HG02571 (cell line): ENCODE results near the gene FGFR2.
"Not testable (repeated sequence)": the region's sequence is repeated elsewhere in the genome, so short reads cannot be mapped to it uniquely, and the experiment has no call there.

ENCODE experiments used
- ATAC-seq: cut with Tn5 transposase; IDR thresholded peaks from one replicate; pipeline ENCODE4 v1.9.1; 2021; ENCODE audit warnings: mild to moderate bottlenecking, moderate library complexity; ENCODE audit not compliant: unreplicated experiment

FGFR2 gene

DNA sequence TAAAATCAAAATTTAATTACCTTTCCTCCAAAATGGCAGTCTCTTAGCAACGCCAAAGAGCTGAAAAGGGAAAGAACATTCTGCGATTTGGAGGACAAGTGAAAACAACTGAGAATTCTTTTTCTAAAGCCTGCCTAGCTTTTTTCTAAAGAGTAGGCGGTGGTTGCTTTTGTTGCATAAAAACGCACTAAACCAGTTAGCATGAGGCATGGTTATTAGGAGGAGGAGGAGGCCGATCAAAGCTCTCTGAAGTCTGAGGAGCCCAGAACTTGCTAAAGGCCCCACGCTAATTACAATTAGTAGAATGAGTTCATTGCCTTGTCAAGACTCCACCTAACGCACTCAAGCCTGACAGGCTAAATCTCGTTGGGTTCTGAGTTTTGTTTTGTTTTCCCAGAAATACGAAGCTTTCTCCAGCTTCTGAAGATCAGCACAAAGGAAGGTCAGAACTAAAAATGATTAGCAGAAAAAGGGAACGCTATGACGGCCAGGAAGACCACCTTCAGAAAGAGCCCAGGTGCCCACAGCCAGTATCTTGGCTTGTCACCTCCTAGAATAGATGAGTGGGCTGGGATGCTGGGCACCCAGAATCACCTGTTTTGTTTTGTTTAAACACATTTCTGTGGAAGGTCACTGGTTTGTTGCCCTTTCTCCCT is 72.0 kb downstream of the FGFR2 start:
- ATAC-seq: no peak

DNA sequence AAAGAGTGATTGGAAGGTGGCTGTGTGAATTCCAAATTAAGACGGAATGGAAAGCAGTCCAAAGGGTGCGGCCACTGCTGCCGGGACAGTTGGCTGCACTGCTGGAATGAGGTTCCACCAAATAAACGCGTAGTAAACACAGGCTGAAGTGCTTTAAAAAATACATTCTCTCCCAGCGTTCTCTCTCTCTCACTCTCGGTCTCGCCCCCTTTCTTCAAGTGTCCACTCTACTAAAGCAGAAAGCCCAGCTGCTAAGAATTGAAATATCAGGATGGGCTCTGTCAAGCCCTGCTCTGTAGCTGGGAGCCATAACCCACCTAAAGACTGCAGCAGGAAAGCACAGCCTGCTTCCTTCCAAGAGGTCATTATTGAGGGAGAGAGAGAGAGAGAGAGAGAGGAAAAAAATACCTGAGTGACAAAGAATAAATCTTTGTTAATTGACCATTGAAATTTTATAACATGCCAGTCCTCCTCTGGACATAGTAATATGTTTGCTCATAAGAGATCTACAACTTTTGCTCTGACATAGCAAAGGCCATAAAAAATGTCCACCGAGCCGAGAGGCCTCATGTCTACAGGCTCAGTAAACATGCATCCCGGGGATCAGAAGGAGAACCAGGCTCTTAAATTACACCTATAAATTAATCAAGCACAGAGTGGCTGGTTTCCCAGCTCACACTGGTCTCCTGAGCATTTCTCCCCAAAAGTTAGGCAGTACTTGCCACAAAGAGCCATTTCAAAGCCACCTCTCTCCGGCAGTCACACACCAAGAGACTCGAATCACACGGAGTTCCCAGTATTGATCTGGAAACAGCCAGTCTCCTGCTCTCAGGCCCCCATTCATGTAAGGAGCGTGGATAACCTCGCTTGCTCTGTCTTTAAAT is 72.8 kb downstream of the FGFR2 start:
- no peak for ATAC-seq

DNA sequence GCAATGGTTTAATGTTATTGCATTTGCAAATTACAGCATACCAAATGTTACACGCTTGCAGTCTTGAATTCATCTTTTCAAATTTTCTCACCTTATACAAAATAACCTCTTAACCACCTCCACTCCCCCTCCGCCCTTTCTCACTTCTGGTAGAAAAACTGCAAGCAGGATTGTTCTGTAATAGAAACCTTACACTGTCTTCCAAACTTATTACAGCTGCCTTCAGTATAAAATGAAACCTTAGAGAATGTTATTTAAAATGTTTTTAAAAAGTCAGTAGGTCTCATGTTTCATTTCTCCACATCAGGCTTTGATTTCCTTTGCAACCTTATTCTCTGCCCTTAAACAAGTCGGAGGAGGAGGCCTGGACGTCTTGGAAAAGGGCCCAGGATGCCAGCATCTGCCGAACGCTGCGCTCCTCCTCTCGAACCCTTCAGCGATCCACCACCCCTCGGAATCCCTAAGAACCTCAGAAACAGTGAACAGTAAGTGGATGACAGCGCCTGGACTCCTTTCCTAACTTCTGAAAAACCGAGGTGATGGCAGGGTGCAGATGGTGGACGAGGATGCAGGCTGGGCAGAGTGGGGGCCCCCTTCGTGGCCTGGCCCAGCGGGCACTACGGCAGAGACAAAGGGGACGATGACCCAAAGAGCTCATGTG is 74.0 kb downstream of the FGFR2 start:
- no peak for ATAC-seq

DNA sequence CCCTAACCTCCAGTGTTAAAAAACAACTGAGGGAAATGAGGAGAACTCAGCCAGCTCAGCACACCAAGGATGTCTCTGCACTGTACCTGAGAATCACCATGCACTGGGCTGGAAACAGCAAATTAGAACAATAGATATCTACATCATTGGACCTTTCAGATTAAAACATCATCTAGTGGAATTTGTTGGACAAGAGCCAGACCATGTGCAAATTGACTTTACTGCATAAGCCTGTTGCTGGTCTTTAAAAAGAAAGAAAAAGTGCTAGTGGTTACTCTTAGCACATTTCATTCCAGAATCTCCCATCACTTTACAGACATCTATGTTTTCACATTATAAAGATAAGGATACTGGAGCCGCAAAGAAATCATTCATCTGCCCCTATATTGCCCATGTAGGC is 75.4 kb downstream of the FGFR2 start:
- no peak for ATAC-seq

DNA sequence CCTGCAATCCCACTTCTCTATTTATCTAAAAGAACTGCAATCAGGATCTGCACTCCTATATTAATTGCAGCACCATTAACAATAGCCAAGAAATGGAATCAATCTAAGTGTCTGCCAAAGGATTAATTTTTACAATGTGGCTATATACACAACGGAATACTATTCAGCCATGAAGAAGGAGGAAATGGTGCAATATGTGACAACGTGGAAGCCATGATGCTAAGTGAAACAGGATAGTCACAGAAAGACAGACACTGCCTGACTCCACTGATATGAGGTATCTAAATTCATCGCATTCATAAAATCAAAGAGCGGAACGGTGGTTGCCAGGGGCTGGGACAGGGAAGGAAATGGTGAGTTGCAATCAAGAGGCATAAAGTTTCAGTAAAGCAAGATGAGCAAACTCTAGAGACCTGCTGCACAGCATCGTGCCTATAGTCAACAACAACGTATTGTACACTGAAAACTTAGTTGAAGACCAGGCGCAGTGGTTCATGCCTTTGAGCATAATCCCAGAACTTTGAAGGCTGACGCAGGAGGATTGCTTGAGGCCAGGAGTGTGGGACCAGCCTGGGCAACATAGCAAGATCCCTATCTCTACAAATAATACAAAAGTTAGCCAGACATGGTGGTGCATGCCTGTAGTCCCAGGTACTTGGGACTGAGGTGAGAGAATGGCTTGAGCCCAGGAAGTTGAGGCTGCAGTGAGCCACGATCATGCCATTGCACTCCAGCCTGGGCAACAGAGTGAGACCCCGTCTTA is 76.3 kb downstream of the FGFR2 start:
- ATAC-seq: no peak

DNA sequence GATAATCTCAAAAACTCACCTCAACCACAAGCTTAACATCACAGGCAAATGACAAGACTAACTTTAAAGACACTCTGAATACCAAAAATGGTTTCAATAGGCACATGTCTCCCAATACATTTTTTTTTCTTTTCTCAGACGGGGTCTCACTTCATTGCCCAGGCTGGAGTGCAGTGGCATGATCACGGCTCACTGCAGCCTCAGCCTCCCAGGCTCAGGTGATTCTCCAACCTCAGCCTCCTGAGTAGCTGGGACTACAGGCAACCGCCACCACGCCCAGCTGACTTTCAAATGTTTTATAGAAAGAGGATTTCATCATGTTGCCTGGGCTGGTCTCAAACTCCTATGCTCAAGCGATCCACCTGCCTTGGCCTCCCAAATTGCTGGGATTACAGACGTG is 77.7 kb downstream of the FGFR2 start:
- ATAC-seq: not testable (repeated sequence)

DNA sequence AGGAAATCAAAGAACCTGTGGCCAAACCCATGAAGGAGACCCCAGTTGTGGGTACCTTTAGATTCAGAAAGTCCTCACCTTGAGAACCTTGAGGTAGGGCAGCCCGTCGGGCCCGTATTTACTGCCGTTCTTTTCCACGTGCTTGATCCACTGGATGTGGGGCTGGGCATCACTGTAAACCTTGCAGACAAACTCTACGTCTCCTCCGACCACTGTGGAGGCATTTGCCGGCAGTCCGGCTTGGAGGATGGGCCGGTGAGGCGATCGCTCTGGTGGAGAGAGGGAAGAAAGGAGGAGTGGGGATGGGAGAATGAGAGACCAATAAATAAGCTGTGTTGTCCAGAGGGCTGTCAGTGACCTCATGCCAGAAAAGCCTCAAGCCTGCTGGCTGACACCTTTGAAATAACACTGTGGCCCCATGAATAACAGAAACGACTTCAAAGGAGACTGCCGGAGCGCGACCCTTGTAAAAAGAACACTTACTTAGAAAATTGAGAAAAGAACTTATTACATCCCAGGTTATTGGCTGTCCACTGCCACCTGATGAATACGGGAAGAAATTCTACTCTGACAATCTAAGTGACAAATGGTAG is 78.2 kb downstream of the FGFR2 start:
- ATAC-seq: no peak

DNA sequence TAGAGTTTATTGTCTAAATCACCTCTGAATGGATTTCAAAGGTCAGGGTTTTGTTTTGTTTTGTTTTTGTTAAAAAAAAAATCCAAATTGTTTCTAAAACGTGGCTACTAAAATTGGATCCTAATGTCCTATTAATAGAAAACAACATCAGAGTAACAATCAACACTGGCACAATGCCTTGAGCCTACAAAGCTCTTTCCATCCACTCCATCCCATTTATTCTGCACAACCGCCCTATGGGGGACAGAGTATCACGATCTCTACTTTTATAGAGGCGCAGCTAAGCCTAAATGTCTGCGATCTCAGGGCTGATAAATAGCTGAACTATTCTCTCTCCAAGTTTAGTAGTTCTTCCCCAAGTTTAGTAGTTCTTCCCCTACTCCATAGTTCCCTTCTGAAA is 78.8 kb downstream of the FGFR2 start:
- ATAC-seq: no peak

DNA sequence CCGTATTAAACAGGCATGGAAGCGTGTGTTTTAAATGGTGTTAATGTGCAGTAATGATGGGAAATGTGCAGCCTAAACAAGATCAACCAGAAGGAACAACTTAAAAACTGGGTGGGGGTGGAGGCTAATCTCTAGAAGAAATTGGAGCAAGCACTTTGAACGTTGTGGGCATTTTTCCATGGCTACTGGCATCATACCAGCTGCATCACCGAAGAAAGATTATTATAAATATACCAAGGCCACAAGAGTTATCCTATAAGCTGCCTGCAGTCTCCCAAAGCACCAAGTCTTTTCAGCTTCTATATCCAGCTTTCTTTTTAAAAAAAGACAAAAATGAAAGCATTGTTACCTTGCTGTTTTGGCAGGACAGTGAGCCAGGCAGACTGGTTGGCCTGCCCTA is 79.9 kb downstream of the FGFR2 start:
- ATAC-seq: no peak

DNA sequence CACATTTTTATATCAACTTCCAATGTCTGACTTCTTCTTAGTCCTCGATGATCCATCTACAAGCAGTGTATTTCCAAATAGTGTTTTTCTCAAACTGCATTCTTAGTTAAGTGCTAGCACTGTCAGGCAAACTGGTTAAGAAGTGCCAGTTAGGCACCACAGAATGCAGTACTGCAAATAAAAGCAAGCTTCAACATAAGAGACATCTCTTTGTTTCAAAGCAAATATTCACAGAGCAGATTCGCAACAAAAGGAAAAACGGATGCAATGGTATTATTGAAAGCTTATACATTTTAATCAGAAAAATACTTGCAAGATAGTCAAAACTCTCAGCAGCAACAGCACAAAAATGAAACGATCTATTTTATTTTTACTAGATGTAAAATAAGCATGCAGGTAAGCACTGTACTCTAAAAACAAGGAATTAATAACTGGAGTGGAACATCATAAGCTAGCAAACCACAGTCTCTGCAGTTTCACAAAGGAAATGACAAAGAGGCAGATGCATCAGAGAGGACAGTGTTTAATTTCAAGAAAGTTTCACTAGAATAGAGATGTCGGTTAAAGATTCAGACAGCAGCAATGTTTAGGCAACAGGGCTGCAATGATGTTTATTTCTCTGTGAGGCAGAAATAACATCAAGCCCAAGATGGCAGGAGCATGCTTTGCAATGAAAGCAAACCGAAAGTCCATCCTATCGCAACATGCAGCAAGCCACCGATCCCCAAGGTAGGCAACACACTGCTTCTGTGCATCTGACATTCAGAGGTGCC is 82.0 kb downstream of the FGFR2 start:
- no peak for ATAC-seq

DNA sequence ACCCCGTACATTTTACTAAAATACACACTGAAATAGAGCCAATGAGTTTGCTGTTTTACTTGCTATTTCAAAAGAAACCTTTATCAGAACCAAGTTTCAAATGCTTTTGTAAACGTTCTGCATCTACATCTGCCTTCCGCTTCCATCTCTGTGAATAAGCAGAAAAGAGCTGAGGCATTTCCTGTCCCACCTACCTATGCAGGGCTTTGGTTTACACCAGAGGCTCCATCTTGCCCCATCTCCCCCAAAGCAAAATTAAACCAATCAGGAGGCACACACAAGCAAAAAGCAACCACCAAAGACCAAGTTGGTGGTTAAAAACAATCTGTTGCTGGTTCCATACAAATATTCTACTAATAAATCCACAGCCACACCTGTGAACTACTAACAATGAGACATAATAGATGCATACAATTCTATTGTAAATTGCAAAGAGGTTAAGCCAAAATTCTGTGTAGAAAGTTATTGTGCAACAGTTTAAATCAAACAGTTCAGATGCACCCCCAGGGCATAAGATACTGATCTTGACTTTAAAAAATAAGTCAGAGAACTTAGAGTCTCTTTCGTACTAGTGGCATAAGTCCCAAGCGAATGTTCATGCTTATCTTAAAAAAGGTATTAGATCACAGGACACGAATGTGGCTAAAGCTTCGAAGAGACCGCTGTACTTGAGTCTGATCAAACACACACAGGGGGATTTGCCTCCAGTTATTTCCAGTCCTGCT is 83.9 kb downstream of the FGFR2 start:
- no peak for ATAC-seq

DNA sequence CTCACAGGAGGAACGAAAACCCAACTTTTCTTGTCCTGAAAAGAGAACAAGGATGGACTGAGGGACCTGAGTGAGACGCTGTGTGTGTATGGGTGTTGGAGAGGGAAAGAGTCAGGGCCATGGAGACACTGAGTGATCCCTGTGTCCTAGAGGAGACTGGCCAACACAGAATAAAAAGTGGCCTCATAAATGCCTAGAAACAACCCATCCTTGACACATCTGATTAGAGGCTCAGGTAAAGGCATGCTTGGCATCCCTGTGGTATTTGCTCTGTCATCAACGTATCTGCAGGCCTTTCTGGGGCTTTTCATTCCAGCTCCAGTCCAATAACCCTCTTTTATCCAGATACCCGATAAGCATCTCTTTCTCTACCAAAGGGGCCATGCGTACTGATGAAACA is 86.3 kb downstream of the FGFR2 start:
- no peak for ATAC-seq

DNA sequence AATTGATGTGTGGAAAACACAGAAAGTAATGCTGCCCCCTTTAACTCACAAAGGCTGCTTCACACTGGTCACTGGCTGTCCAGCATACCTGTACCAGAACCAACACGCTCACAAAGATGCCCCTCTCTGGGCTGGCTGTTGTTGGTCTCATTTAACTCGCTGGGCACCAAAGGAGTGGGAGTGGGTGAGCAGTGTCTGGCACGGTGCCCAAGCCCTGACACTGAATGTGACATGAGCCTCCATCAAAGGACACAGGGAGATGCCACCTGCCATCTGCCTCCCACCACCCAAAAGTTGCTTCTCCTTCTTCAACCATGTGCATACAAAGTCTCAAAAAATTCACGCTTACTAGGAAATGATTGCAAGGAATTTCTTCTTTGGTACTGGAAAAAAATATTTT is 86.8 kb downstream of the FGFR2 start:
- ATAC-seq: no peak

DNA sequence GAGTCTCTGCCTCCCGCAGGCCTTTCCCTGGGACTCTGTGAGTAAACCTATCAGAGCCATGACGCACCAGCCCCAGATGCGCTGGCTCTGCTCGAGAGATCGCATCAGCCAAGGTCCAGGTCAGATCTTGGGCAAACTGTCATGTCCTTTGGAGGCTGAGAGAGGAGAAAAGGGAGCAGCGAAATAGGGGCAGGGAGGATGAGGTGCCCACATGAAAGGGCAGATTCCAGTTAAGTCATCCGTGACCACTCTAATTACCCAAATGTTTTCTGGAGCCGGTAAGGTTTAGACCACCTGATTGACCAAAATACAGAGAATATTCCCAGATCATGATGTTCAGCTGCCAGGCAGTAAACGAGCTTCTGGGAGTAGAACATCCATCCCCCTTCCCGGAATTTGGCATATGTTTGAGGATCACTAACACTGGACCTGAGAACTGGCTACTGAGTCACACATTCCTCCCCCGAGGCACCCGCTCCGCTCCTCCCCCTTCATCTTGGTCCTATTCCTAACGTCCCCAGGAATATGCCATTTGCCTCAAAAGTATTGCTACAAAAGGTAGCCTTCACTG is 88.0 kb downstream of the FGFR2 start:
- no peak for ATAC-seq

DNA sequence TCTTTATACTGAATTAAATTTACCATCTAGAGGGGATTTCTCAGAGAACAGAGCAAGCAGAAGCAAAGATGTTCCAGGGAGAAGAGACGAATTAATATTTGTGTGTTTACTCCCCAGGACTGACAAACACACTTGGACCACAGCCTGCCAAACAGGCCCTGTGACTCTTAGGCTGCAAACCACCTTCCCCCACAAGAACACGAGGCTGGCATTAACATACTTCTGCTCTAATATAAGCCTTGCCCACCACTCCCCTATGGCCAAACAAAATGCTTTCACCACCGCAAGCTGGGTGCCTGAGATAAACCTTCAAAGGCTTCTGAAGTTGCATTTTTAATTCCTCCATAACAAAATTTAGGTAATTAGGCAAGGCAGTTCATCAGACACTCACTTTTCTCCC is 88.4 kb downstream of the FGFR2 start:
- ATAC-seq: no peak

DNA sequence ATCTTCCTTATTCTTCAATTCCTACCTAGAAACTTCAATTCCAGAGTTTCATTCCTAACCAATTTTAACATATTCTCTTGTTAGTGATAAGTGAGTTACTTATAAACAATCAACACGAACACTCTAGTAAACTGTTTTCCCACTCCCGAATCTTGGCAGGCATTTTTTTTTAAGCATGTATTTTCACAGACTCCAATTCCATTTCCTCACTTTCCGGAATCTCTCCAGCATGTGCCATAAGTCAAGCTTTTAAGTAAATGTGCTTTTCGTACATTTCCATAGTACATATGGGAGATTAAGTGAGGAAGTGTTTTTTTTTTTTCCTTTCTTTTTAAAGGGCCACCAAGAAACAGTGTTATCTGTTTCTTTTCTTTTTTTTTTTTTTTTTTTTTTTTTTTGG is 89.1 kb downstream of the FGFR2 start:
- ATAC-seq: no peak

DNA sequence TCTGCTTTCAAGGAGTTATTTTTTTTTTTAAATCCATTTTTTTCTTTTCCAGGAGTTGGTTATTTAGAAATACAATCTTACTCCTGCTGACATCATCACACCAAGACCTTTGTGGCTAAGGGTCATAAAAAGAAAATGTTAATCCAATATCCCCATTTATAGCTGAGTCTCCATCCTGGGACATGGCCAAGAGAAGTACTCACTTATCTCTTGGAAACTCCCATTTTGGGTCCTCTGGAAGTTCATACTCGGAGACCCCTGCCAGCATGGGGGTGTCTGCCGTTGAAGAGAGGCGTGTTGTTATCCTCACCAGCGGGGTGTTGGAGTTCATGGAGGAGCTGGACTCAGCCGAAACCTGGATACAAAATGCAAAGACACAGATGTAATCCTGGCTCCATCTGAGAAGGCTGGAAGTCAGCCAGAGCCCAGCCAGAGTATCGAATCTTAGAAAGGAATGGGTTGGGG is 94.6 kb downstream of the FGFR2 start:
- no peak for ATAC-seq

DNA sequence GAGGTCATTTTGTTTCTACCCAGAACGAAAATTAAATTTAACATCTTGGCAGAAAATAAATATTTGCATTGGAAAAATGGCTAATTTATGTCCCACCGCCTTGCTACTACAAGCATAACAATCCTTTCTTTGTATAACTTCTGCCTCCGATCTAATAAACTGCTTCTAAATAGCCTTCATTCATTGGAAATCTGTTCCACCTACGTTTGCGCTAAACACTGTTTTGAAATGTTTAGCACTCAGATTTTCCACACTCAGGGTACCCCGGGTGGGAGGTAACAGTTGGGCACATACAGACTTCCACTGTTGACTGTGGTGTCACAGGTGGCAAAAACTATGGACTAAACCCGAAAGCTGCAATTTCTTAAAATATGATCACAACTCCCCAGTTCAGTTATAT is 96.4 kb downstream of the FGFR2 start:
- no peak for ATAC-seq
